HEK293 (cell line): Measurements from ENCODE around the gene RSPO1.
"Not testable (repeated sequence)": the region's sequence is repeated elsewhere in the genome, so short reads cannot be mapped to it uniquely, and the experiment has no call there.

Experiments used
- CTCF ChIA-PET: fragments of 350-600 bp; formaldehyde crosslinking; extraction: SDS; loops from one replicate; lab custom pipeline; 2021; ENCODE audit warnings: antibody characterized with exemption; lab: Yijun Ruan, JAX
- POLR2A ChIA-PET: fragments of 300-600 bp; formaldehyde crosslinking; extraction: SDS; loops from one replicate; lab custom pipeline; 2020; ENCODE audit warnings: antibody characterized with exemption, inconsistent platforms; lab: Yijun Ruan, JAX
- H3K27ac ChIP-seq: fragments of 200-500 bp; sonication (Bioruptor generic); 2 replicates; pipeline ENCODE4 v1.5.1; 2014; ENCODE audit warnings: low read depth, low read length, control low read depth, inconsistent platforms; ENCODE audit errors: extremely low read depth
- H3K36me3 ChIP-seq, 2 experiments: fragments of 200-500 bp in 1 of 2; sonication (Bioruptor generic) in 1 of 2; 1 replicate in 1 of 2; 2 replicates in 1 of 2; pipeline ENCODE4 v1.5.1; 2014 to 2017; ENCODE audit warnings: inconsistent platforms in 2 of 2, low read length in 2 of 2; ENCODE audit not compliant: control insufficient read depth in 2 of 2, insufficient read depth in 1 of 2
- H3K4me1 ChIP-seq: fragments of 200-500 bp; sonication (Bioruptor generic); 2 replicates; pipeline ENCODE4 v1.5.1; 2014; ENCODE audit warnings: mild to moderate bottlenecking, low read length, inconsistent platforms; ENCODE audit not compliant: control insufficient read depth, insufficient read depth
- H3K4me3 ChIP-seq: 2 replicates; pipeline ENCODE4 v1.5.1; 2011; ENCODE audit warnings: low read depth, mild to moderate bottlenecking, control low read depth, low read length, moderate library complexity
- H3K9me3 ChIP-seq: fragments of 200-500 bp; sonication (Bioruptor generic); 2 replicates; pipeline ENCODE4 v1.5.1; 2014; ENCODE audit warnings: low read depth, low read length, inconsistent platforms; ENCODE audit not compliant: control insufficient read depth, insufficient read depth
- KLF10 ChIP-seq: fragments of 450-650 bp; IDR thresholded peaks from 2 replicates; pipeline ENCODE4 v1.5.1; 2018; ENCODE audit warnings: missing biosample characterization, mild to moderate bottlenecking, missing genetic modification characterization
- KLF8 ChIP-seq: fragments of 450-650 bp; formaldehyde crosslinking; IDR thresholded peaks from 2 replicates; pipeline ENCODE4 v1.5.1; 2016; ENCODE audit warnings: missing biosample characterization, missing genetic modification characterization
- KLF9 ChIP-seq: fragments of 450-650 bp; formaldehyde crosslinking; IDR thresholded peaks from 2 replicates; pipeline ENCODE4 v1.5.1; 2016; ENCODE audit warnings: missing biosample characterization, missing genetic modification characterization, low read depth
- SALL2 ChIP-seq: fragments of 450-650 bp; formaldehyde crosslinking; IDR thresholded peaks from 2 replicates; pipeline ENCODE4 v1.5.0; 2017; ENCODE audit warnings: missing biosample characterization, mild to moderate bottlenecking, missing genetic modification characterization, borderline replicate concordance
- SCRT1 ChIP-seq: fragments of 450-650 bp; formaldehyde crosslinking; IDR thresholded peaks from 2 replicates; pipeline ENCODE4 v1.5.1; 2016; ENCODE audit warnings: missing biosample characterization, missing genetic modification characterization, borderline replicate concordance
- SCRT2 ChIP-seq: fragments of 450-650 bp; formaldehyde crosslinking; IDR thresholded peaks from 2 replicates; pipeline ENCODE4 v1.5.1; 2016; ENCODE audit warnings: missing biosample characterization, missing genetic modification characterization
- SP7 ChIP-seq: fragments of 450-650 bp; formaldehyde crosslinking; IDR thresholded peaks from 2 replicates; pipeline ENCODE4 v1.5.1; 2016; ENCODE audit warnings: missing biosample characterization, missing genetic modification characterization
- ZBTB20 ChIP-seq: fragments of 450-650 bp; formaldehyde crosslinking; IDR thresholded peaks from 2 replicates; pipeline ENCODE4 v1.5.1; 2016; ENCODE audit warnings: missing biosample characterization, missing genetic modification characterization
- ZBTB7A ChIP-seq: fragments of 450-650 bp; formaldehyde crosslinking; IDR thresholded peaks from 2 replicates; pipeline ENCODE4 v1.5.1; 2016; ENCODE audit warnings: low read depth, missing biosample characterization, missing genetic modification characterization
- ZFP3 ChIP-seq: fragments of 450-650 bp; formaldehyde crosslinking; IDR thresholded peaks from 2 replicates; pipeline ENCODE4 v1.5.1; 2016; ENCODE audit warnings: low read depth, missing biosample characterization, missing genetic modification characterization
- ZNF292 ChIP-seq: fragments of 450-650 bp; formaldehyde crosslinking; IDR thresholded peaks from 2 replicates; pipeline ENCODE4 v1.5.1; 2016; ENCODE audit warnings: low read depth, missing biosample characterization, missing genetic modification characterization, borderline replicate concordance
- ZNF350 ChIP-seq: fragments of 450-650 bp; formaldehyde crosslinking; IDR thresholded peaks from 2 replicates; pipeline ENCODE4 v1.5.0; 2017; ENCODE audit warnings: missing biosample characterization, mild to moderate bottlenecking, missing genetic modification characterization
- ZNF600 ChIP-seq: fragments of 450-650 bp; formaldehyde crosslinking; IDR thresholded peaks from 2 replicates; pipeline ENCODE4 v1.5.1; 2016; ENCODE audit warnings: missing biosample characterization, missing genetic modification characterization
- ZNF677 ChIP-seq: fragments of 450-650 bp; IDR thresholded peaks from 2 replicates; pipeline ENCODE4 v1.5.0; 2018; ENCODE audit warnings: missing biosample characterization, mild to moderate bottlenecking, missing genetic modification characterization, moderate library complexity
- ZNF707 ChIP-seq: fragments of 450-650 bp; formaldehyde crosslinking; IDR thresholded peaks from 2 replicates; pipeline ENCODE4 v1.5.1; 2016; ENCODE audit warnings: missing biosample characterization, missing genetic modification characterization
- ZNF830 ChIP-seq: fragments of 450-650 bp; IDR thresholded peaks from 2 replicates; pipeline ENCODE4 v1.5.0; 2018; ENCODE audit warnings: missing biosample characterization, missing genetic modification characterization, low read depth, mild to moderate bottlenecking, moderate library complexity
- TF ChIP-seq, protein P1 (sequence below): fragments of 450-650 bp; formaldehyde crosslinking; IDR thresholded peaks from 2 replicates; pipeline ENCODE4 v1.5.1; 2016; ENCODE audit warnings: missing biosample characterization, missing genetic modification characterization
- TF ChIP-seq, protein P2 (sequence below): fragments of 450-650 bp; formaldehyde crosslinking; IDR thresholded peaks from 2 replicates; pipeline ENCODE4 v1.5.1; 2016; ENCODE audit warnings: missing biosample characterization, missing genetic modification characterization
- TF ChIP-seq, protein P3 (sequence below): fragments of 450-650 bp; formaldehyde crosslinking; IDR thresholded peaks from 2 replicates; pipeline ENCODE4 v1.5.1; 2016; ENCODE audit warnings: missing biosample characterization, missing genetic modification characterization
- TF ChIP-seq, protein P4 (sequence below): IDR thresholded peaks from 2 replicates; pipeline ENCODE4 v1.6.1; 2011; ENCODE audit warnings: mild to moderate bottlenecking, low read depth, low read length, borderline replicate concordance
- TF ChIP-seq, protein P5 (sequence below): fragments of 450-650 bp; formaldehyde crosslinking; IDR thresholded peaks from 2 replicates; pipeline ENCODE4 v1.5.1; 2016; ENCODE audit warnings: missing biosample characterization, missing genetic modification characterization

The RSPO1 gene

DNA sequence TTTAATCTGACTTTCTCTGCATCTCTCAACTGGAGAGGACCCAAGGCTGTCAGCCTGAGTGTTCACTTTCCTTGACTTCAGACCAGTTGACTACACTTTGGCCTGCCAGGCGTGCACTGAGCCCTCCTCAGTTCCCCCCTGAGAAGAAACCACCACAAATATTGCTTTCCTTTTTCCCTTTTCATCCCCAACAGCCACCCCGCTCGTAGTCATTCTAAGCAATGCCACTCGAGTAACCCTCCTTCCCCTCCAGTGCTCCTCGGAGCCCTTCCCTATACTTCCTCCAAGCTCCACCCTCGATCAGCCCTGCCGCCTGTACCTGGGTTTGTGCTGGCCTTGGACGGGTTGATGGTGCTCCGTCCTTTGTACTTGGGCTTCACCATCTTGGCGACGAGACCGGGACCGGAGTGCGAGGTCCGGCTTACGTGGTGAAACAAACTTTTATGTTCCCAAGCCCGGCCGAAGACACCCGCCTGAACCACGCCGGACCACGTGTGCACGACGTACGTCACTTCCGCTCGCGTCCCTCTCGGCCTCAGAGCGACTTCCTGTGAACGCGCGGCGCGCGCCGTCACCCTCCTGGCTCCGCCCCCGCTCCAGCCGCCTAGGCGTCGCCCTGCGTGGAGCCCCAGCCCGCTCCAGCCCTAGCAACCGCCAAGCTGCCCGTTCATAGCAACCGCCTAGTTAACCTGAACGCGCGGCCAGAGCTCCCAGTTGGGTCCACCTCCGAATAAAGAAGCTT lies 39.1 kb downstream of the RSPO1 start, which contains the start of gene GNL2 (continued):
- TF ChIP-seq ZBTB20 (peak; percentile 38; the same call in 1 of the 2 replicates), ZNF600 (peak; percentile 52; the same call in 1 of the 2 replicates), ZNF292 (tag by site-specific recombination) (no peak), KLF10 (tag by site-specific recombination) (no peak), SP7 (tag by site-specific recombination) (peak; percentile 6), KLF8 (tag by site-specific recombination) (peak; percentile 63; the same call in 1 of the 2 replicates), KLF9 (0 out of 2 replicates have a peak, but pooled peaks have one; percentile 20)
- TF ChIP-seq, protein P1, sequence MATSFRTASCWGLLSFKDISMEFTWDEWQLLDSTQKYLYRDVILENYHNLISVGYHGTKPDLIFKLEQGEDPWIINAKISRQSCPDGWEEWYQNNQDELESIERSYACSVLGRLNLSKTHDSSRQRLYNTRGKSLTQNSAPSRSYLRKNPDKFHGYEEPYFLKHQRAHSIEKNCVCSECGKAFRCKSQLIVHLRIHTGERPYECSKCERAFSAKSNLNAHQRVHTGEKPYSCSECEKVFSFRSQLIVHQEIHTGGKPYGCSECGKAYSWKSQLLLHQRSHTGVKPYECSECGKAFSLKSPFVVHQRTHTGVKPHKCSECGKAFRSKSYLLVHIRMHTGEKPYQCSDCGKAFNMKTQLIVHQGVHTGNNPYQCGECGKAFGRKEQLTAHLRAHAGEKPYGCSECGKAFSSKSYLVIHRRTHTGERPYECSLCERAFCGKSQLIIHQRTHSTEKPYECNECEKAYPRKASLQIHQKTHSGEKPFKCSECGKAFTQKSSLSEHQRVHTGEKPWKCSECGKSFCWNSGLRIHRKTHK (tag by site-specific recombination), result no peak
- TF ChIP-seq, protein P2, sequence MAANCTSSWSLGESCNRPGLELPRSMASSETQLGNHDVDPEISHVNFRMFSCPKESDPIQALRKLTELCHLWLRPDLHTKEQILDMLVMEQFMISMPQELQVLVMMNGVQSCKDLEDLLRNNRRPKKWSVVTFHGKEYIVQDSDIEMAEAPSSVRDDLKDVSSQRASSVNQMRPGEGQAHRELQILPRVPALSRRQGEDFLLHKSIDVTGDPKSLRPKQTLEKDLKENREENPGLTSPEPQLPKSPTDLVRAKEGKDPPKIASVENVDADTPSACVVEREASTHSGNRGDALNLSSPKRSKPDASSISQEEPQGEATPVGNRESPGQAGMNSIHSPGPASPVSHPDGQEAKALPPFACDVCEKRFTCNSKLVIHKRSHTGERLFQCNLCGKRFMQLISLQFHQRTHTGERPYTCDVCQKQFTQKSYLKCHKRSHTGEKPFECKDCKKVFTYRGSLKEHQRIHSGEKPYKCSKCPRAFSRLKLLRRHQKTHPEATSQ (tag by site-specific recombination), result no peak
- TF ChIP-seq, protein P3, sequence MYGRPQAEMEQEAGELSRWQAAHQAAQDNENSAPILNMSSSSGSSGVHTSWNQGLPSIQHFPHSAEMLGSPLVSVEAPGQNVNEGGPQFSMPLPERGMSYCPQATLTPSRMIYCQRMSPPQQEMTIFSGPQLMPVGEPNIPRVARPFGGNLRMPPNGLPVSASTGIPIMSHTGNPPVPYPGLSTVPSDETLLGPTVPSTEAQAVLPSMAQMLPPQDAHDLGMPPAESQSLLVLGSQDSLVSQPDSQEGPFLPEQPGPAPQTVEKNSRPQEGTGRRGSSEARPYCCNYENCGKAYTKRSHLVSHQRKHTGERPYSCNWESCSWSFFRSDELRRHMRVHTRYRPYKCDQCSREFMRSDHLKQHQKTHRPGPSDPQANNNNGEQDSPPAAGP, result peak; percentile 22; the same call in 1 of the 2 replicates
- TF ChIP-seq, all 188 proteins: peak for 38

DNA sequence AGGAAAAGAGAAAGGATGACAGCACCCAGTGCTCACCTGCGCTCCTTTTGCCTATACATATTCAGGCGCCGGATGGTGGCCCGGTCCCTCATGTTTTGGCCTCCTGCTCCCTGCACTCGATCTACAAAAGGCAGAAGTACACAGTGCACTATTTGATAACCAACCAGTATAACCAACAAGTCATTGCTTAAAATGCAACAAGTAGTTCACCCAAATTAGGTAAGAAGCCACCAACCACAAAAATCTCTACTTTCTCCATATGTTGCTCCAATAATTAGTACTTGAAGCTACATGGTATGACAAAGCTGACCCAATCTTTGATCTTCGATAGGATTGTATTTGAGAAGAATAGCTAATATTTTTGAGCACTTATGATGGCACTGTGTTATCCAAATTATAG lies 41.0 kb downstream of the RSPO1 start:
- no peak overlapping the region for H3K4me3 ChIP-seq
- peaks cover 20 to 51% of the 10 kb centered on the region in 2 experiments for H3K36me3 ChIP-seq
- H3K27ac ChIP-seq, result no peak overlapping the region
- no peaks in the 10 kb centered on the region for H3K9me3 ChIP-seq
- TF ChIP-seq SCRT1 (tag by site-specific recombination) (peak; percentile 83), SCRT2 (tag by site-specific recombination) (peak; percentile 95), ZNF830 (tag by site-specific recombination) (no peak)
- TF ChIP-seq, all 188 proteins: peak for 2
- ChIA-PET CTCF (interaction anchor here (1.8 kb wide), 1 partner anchor 10 kb away, joined by 7 read pairs; no protein-coding TSS in a partner anchor), POLR2A (interaction anchor here (1.6 kb wide), 1 partner anchor 89 kb away, joined by 3 read pairs; no protein-coding TSS in a partner anchor)
- H3K4me1 ChIP-seq, result peaks cover 5% of the 10 kb centered on the region; the same call in 1 of the 2 replicates

DNA sequence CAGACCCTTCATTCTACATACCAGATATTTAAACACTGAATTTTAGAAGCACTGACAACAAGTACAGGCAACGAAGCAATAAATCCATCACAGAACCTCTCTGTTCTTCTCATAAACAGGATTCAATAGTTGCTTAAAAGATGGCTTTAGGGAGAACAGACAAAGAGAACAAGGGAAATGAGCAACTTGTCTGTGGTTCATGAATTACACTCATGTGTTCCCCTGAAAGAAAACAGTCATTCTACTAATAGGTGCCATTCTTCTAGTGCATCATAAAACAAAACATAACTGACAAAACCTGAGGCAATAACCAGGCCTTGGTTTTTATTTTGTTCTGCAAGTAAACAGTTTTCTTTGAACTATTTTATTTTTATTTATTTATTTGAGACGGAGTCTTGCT lies 45.8 kb downstream of the RSPO1 start:
- peaks cover 47 to 94% of the 10 kb centered on the region in 2 experiments for H3K36me3 ChIP-seq
- H3K27ac ChIP-seq, result no peak overlapping the region
- ChIA-PET CTCF (interaction anchor here (1.5 kb wide), 1 partner anchor 17 kb away, joined by 3 read pairs; no protein-coding TSS in a partner anchor), POLR2A (no interaction called here)
- no peak for TF ChIP-seq SALL2 (tag by site-specific recombination)
- TF ChIP-seq, protein P4, sequence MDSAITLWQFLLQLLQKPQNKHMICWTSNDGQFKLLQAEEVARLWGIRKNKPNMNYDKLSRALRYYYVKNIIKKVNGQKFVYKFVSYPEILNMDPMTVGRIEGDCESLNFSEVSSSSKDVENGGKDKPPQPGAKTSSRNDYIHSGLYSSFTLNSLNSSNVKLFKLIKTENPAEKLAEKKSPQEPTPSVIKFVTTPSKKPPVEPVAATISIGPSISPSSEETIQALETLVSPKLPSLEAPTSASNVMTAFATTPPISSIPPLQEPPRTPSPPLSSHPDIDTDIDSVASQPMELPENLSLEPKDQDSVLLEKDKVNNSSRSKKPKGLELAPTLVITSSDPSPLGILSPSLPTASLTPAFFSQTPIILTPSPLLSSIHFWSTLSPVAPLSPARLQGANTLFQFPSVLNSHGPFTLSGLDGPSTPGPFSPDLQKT, result no peak
- TF ChIP-seq SCRT2 (tag by site-specific recombination), result no peak
- TF ChIP-seq, protein P5, sequence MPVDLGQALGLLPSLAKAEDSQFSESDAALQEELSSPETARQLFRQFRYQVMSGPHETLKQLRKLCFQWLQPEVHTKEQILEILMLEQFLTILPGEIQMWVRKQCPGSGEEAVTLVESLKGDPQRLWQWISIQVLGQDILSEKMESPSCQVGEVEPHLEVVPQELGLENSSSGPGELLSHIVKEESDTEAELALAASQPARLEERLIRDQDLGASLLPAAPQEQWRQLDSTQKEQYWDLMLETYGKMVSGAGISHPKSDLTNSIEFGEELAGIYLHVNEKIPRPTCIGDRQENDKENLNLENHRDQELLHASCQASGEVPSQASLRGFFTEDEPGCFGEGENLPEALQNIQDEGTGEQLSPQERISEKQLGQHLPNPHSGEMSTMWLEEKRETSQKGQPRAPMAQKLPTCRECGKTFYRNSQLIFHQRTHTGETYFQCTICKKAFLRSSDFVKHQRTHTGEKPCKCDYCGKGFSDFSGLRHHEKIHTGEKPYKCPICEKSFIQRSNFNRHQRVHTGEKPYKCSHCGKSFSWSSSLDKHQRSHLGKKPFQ, result no peak
- TF ChIP-seq ZNF350, result no peak
- TF ChIP-seq ZFP3 (tag by site-specific recombination), result no peak
- TF ChIP-seq ZBTB7A (tag by site-specific recombination), result no peak
- TF ChIP-seq ZNF677 (tag by site-specific recombination), result no peak
- no peak for TF ChIP-seq ZNF707
- H3K4me3 ChIP-seq, result no peak overlapping the region
- H3K9me3 ChIP-seq, result no peaks in the 10 kb centered on the region
- H3K4me1 ChIP-seq, result no peaks in the 10 kb centered on the region

DNA sequence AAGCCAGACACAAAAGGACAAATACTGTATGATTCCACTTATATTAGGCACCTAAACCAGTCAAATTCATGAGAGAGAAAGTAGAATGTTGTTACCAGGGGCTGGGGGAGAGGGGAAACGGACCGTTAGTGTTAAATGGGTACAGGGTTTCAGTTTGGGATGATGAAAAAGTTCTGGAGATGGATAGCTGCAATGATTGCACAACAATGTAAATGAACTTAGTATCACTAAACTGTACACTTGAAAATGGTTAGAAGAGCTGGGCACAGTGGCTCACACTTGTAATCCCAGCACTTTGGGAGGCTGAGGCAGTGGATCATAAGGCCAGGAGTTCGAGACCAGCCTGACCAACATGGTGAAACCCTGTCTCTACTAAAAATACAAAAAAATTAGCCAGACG lies 50.1 kb downstream of the RSPO1 start:
- H3K9me3 ChIP-seq, CTCF ChIA-PET, POLR2A ChIA-PET, H3K4me3 ChIP-seq, H3K27ac ChIP-seq, H3K4me1 ChIP-seq: not testable (repeated sequence)
- H3K36me3 ChIP-seq, result peaks cover 51 to 92% of the 10 kb centered on the region in 2 experiments
